IPS-NIHi11 (cell line): Measurements from ENCODE around the gene ZNF784.

Experiments used
- DNase-seq: peaks from one replicate; pipeline ENCODE4 v3.0.0; 2012; ENCODE audit warnings: mixed read lengths, low spot score

ZNF784 gene

GRCh38 chr19:55624109-55625003, at the start of gene ZNF784:
Gene ZNF784, minus strand, starts transcription at chr19:55624566. Its CDS starts 5 bp downstream, at chr19:55624561.
- DNase-seq: peak; percentile 93

- DNase-seq: no peak
Observed at GRCh38 chr19:55673889-55674288, 49.5 kb upstream of the ZNF784 start.

GRCh38 chr19:55673465-55673864, 49.1 kb upstream of the ZNF784 start:
- DNase-seq: no peak

GRCh38 chr19:55672418-55672817, 48.1 kb upstream of the ZNF784 start:
- DNase-seq: no peak

GRCh38 chr19:55671054-55671378, 46.6 kb upstream of the ZNF784 start:
- DNase-seq: no peak

- peak; percentile 35 for DNase-seq
Observed at GRCh38 chr19:55670280-55671053, 46.1 kb upstream of the ZNF784 start.

- DNase-seq: no peak
Observed at GRCh38 chr19:55669418-55670279, 45.3 kb upstream of the ZNF784 start.

GRCh38 chr19:55668603-55669348, 44.4 kb upstream of the ZNF784 start:
- DNase-seq: no peak

- DNase-seq: no peak
Observed at GRCh38 chr19:55667958-55668357, 43.6 kb upstream of the ZNF784 start.

- DNase-seq: no peak
Observed at GRCh38 chr19:55667511-55667910, 43.1 kb upstream of the ZNF784 start.

GRCh38 chr19:55667006-55667381, 42.6 kb upstream of the ZNF784 start:
- DNase-seq: no peak

GRCh38 chr19:55666343-55667005, 42.1 kb upstream of the ZNF784 start:
- no peak for DNase-seq

GRCh38 chr19:55663846-55664536, 39.6 kb upstream of the ZNF784 start:
- DNase-seq: no peak

- DNase-seq: no peak
Observed at GRCh38 chr19:55661826-55662225, 37.5 kb upstream of the ZNF784 start.

- DNase-seq: no peak
Observed at GRCh38 chr19:55660991-55661390, 36.6 kb upstream of the ZNF784 start.

GRCh38 chr19:55660404-55660803, 36.0 kb upstream of the ZNF784 start:
- no peak for DNase-seq

GRCh38 chr19:55659822-55660221, 35.5 kb upstream of the ZNF784 start:
- DNase-seq: no peak

GRCh38 chr19:55658846-55659459, 34.6 kb upstream of the ZNF784 start:
- no peak for DNase-seq

GRCh38 chr19:55656988-55657747, 32.8 kb upstream of the ZNF784 start:
- no peak for DNase-seq
